HL-60/S4 (cell line): ENCODE measurements around the gene C2orf74.
"Not testable (repeated sequence)": the region's sequence is repeated elsewhere in the genome, so short reads cannot be mapped to it uniquely, and the experiment has no call there.

Experiments
- in situ Hi-C: fragments of 300-500 bp; cut with MboI; formaldehyde crosslinking; loops from 2 replicates; pipeline ENCODE4 v1.14.3; 2022; ENCODE audit warnings: low sequenced_read_pairs

The C2orf74 gene

GRCh38 chr2:61161888-61162287, at the start of gene C2orf74:
Gene C2orf74 (plus strand): TSS chr2:61162188. CDS start chr2:61162515, 327 bp downstream.
- in situ Hi-C loops = no loop called here

GRCh38 chr2:61114147-61114546, 47.8 kb upstream of the C2orf74 start:
- in situ Hi-C loops = no loop called here

GRCh38 chr2:61116302-61116701, 45.7 kb upstream of the C2orf74 start:
- in situ Hi-C loops = no loop called here

GRCh38 chr2:61117534-61117933, 44.5 kb upstream of the C2orf74 start:
- in situ Hi-C loops = no loop called here

DNA sequence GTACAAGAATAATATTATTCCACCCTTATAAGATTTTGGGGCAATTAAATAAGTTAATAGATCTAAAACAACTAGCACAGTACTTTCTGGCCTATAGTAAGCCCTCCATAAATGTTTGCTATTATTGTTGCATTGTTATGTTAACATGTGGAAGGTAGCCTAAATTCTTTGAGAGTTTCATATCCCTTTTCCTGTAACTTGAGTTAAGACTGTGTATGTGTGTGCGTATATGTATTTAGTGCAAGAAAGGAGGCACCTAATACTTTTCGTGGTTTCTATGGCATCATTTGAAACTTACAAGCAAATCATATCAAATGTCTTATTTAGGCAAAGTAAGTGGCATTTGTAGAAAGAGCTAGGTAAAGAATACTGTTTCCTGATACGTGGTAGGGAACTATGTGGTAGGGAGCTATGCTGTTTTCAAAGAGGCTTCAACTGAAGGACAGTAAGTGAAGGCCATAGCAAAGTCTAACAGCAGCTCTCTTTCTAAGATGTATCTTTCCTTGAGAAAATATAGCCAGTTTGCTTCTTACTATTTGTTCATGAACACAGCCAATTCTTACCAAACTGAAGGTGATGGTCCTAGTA, 36.8 kb upstream of the C2orf74 start:
- in situ Hi-C loops = no loop called here

GRCh38 chr2:61125798-61126197, 36.2 kb upstream of the C2orf74 start:
- in situ Hi-C loops = no loop called here

GRCh38 chr2:61128122-61128521, 33.9 kb upstream of the C2orf74 start:
- in situ Hi-C loops = not testable (repeated sequence)

GRCh38 chr2:61134141-61134540, 27.8 kb upstream of the C2orf74 start:
- in situ Hi-C loops = no loop called here

- in situ Hi-C loops = no loop called here
Measured at GRCh38 chr2:61135510-61135909, 26.5 kb upstream of the C2orf74 start.

- in situ Hi-C loops = no loop called here
Measured at GRCh38 chr2:61138859-61139258, 23.1 kb upstream of the C2orf74 start.

DNA sequence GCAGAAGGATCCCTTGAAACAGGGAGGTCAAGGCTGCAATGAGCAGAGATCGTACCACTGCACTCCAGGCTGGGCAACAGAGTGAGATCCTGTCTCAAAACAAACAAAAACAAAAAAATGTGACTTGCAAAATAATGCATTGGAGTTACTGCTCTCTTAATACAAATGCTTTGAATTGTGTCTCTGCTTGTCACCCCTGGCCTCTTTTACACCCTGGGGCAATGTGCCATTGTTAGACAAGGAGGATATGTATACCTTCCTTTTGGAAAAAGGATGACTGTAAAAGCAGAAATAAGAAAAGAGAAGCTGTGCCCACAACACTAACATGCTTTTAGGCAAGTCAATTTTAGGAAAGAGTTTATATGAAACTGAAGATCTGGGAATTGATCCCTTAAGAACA, 20.8 kb upstream of the C2orf74 start:
- in situ Hi-C loops = no loop called here

DNA sequence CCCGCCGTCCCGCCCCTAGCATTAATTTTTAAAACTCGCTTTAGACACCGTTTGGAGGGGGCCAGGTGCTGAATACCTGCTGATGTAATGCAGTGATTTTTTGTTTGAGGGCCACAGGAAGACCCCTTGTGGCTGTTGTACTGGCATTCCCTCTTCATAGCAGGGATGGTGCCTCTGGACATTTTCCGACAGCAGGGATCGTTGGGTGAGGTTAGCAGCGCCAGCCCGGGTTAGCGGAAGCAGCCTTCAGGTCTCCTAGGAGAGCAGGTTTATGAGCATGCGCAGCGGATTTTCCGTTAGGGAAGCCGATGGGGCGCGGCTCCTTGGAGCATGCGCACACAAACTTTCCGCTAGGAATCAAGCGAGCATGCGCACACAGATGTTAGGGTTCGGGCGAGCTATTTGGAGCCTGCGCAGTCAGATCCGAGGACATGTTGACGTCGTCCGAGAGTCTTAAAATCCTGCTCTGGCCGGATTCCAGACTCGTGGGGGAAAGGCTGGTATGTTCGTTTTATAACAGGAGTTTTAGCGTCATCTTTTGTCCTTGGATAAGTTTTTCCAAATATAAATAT, 17.2 kb upstream of the C2orf74 start:
- in situ Hi-C loops = no loop called here

- in situ Hi-C loops = no loop called here
Measured at GRCh38 chr2:61145990-61146389, 16.0 kb upstream of the C2orf74 start.

GRCh38 chr2:61148091-61148490, 13.9 kb upstream of the C2orf74 start:
- in situ Hi-C loops = not testable (repeated sequence)

DNA sequence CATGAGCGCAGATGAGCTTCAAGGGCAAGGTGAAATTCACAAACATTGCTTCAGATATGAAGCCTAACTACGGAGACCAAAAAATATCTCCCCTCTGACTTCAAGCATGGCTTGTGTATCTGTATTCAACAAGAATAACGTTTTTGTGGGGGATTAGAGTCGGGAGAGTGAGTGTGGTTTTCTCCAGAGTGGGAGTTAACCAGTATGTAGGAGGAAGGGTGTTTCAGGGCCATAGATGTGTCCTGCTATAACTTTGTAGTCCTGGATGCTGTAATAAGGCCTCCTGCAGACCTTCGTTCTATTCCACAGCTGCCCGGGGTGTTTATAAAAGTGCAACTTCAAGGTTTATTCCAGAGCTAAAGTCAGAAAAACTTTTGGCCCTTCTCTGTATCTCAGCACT, 12.9 kb upstream of the C2orf74 start:
- in situ Hi-C loops = no loop called here

- in situ Hi-C loops = no loop called here
Measured at GRCh38 chr2:61151436-61151835, 10.6 kb upstream of the C2orf74 start.

DNA sequence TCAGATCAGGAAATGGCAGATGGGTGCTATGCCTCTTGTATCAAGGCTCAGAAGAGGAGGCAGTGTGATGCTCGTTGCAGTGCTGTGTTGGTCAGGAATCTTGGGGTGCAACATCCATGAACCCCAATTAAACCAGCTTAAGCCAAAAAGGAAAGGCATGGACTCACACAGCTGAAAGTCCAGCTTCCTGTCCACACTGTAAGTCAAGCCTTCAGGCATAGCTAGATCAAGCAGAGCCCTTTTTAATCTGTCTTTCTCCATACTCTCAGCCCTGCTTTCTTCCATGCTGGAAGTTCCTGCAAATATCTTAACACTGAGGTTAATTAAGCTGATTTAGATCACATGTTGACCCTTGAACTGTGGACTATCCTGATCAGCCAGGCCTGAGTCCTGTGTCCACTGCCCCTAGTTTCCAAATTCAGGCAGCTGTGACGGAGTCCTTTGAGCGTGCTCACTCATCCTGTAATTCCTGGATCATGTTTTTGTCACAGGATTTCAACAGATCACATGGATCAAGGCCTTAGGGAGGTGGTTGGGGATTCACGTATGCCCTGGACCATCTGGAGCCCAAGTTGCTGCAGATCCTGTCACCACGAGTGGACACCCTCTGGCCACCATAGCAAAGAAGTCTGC, 4.5 kb upstream of the C2orf74 start:
- in situ Hi-C loops = no loop called here

DNA sequence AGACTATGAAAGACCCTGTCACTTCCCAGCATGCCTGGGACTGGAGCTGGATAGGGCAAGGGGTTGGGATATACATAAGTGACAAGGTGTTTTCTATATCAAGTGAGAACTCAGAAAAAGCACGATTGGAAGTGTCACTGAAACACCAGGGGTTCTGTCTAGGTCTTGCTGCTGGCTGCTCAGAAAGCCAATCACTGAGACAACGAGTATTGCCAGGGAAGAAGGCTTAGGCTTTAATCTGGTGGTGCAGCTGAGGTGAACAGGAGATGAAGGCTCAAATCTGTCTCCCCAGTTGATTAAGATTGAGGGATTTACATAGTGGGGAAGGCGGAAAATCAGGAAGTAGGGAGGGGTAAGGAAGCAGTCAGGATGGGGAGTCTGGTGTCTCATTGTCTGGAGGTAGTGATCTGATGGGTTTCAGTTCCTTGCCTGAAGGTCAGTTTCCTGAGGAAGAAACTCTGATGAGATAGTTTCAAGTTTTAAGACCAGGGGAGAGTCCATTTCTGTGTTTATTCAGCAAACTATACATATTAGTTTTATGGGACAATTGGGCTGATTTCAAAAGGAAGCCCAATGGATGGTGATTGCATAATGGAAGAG, 3.5 kb upstream of the C2orf74 start:
- in situ Hi-C loops = no loop called here

DNA sequence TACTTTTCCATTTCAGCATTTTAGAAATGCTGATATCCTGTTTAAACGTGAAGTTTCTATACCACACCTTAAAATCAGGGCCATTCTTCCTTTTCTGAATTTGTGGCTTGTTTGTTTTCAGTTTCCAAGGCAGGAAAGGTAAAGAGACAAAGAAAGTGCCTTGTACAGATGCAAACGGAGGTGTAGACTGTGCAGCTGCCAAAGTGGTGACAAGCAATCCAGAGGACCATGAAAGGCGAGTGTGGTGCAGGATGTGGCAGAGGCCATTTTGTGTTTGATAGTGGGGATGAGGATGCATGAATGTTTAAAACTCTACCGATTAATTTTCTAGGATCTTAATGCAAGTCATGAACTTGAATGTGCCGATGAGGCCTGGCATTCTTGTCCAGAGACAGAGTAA, 733 bp downstream of the C2orf74 start:
- in situ Hi-C loops = no loop called here

DNA sequence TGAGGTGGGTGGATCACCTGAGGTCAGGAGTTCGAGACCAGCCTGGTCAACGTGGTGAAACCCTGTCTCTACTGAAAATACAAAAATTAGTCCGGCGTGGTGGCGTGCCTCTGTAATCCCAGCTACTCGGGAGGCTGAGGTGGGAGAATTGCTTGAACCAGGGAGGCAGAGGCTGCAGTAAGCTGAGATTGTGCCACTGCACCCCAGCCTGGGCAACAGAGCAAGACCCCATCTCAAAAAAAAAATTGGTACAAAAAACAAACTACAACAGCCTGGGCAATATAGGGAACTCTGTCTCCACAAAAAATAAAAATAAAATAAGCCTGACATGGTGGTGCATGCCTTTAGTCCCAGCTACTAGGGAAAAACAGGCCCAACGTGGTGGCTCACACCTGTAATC, 3.1 kb downstream of the C2orf74 start:
- in situ Hi-C loops = not testable (repeated sequence)

- in situ Hi-C loops = no loop called here
Measured at GRCh38 chr2:61165946-61166345, 4.0 kb downstream of the C2orf74 start.

GRCh38 chr2:61167579-61167978, 5.6 kb downstream of the C2orf74 start:
- in situ Hi-C loops = no loop called here
